Naive thymus-derived CD4-positive, alpha-beta T cell (primary cell): Measurements from ENCODE around the gene TSGA10. TPM values are rescaled to one million over a fixed set of nuclear protein-coding genes. Genes with fewer than 3 reads are reported as not detected.
"Not testable (repeated sequence)": the region's sequence is repeated elsewhere in the genome, so short reads cannot be mapped to it uniquely, and the experiment has no call there.

Experiments used
- ATAC-seq: fragments of 150-1000 bp; cut with Tn5 transposase; 2 replicates; pipeline ENCODE4 v1.10.0; 2021; ENCODE audit warnings: mild to moderate bottlenecking, moderate library complexity
- CTCF ChIA-PET: fragments of 350-600 bp; sonication (Branson Sonifier 250); formaldehyde crosslinking; loops from one replicate; lab custom pipeline; 2021; ENCODE audit warnings: antibody characterized with exemption; lab: Charles Lee
- POLR2A ChIA-PET: fragments of 350-600 bp; sonication (Branson Sonifier 250); formaldehyde crosslinking; loops from one replicate; lab custom pipeline; 2021; ENCODE audit warnings: antibody characterized with exemption, inconsistent platforms; lab: Charles Lee
- DNase-seq, 9 donors: peaks; one replicate each; pipeline versions ENCODE4 v3.0.0 to v3.0.0-alpha.2; 2020 to 2022; ENCODE audit warnings: mixed read lengths in 1 of 9
- H3K27ac ChIP-seq: one replicate; pipeline ENCODE4 v1.7.0; 2013; ENCODE audit warnings: mild to moderate bottlenecking, low read depth, low read length, moderate library complexity
- H3K27me3 ChIP-seq, 2 donors: one replicate each; pipeline ENCODE4 v1.7.0; 2013; ENCODE audit warnings: low read length in 2 of 2, mild to moderate bottlenecking in 2 of 2, moderate library complexity in 2 of 2; ENCODE audit not compliant: control insufficient read depth in 2 of 2, insufficient read depth in 2 of 2
- H3K36me3 ChIP-seq, 3 experiments: 1 replicate in 2 of 3; 2 replicates in 1 of 3; pipeline ENCODE4 v1.7.0; 2013; ENCODE audit warnings: low read length in 3 of 3, mild to moderate bottlenecking in 3 of 3, moderate library complexity in 1 of 3; ENCODE audit not compliant: insufficient read depth in 3 of 3, control insufficient read depth in 2 of 3
- H3K4me1 ChIP-seq, 2 donors: one replicate each; pipeline ENCODE4 v1.7.0; 2013; ENCODE audit warnings: low read length in 2 of 2, mild to moderate bottlenecking in 2 of 2, moderate library complexity in 1 of 2; ENCODE audit not compliant: control insufficient read depth in 2 of 2, insufficient read depth in 2 of 2
- H3K4me3 ChIP-seq: 2 replicates; pipeline ENCODE4 v1.7.0; 2013; ENCODE audit warnings: mild to moderate bottlenecking, low read length
- H3K9me3 ChIP-seq, 3 experiments: 1 replicate in 2 of 3; 2 replicates in 1 of 3; pipeline ENCODE4 v1.7.0; 2013; ENCODE audit warnings: low read length in 3 of 3; ENCODE audit not compliant: control insufficient read depth in 2 of 3
- H3K27ac Mint-ChIP-seq, 9 donors: one replicate each; pipeline ENCODE4 v1.8.0; 2020 to 2022; ENCODE audit warnings: mixed read lengths in 9 of 9, mild to moderate bottlenecking in 8 of 9, moderate library complexity in 5 of 9, inconsistent platforms in 2 of 9
- H3K27me3 Mint-ChIP-seq, 5 donors: one replicate each; pipeline ENCODE4 v1.8.0; 2021 to 2022; ENCODE audit warnings: mixed read lengths in 5 of 5, mild to moderate bottlenecking in 1 of 5
- H3K36me3 Mint-ChIP-seq, 5 donors: one replicate each; pipeline ENCODE4 v1.8.0; 2020 to 2022; ENCODE audit warnings: mixed read lengths in 5 of 5, mild to moderate bottlenecking in 3 of 5, inconsistent platforms in 1 of 5
- H3K4me1 Mint-ChIP-seq, 7 donors: one replicate each; pipeline ENCODE4 v1.8.0; 2020 to 2022; ENCODE audit warnings: mixed read lengths in 7 of 7, mild to moderate bottlenecking in 3 of 7, inconsistent platforms in 1 of 7
- H3K4me3 Mint-ChIP-seq, 10 donors: one replicate each; pipeline ENCODE4 v1.8.0; 2020 to 2022; ENCODE audit warnings: mild to moderate bottlenecking in 10 of 10, mixed read lengths in 10 of 10, moderate library complexity in 6 of 10, inconsistent platforms in 2 of 10
- H3K9me3 Mint-ChIP-seq, 11 donors: one replicate each; pipeline ENCODE4 v1.8.0; 2020 to 2022; ENCODE audit warnings: mixed read lengths in 11 of 11, mild to moderate bottlenecking in 4 of 11, inconsistent platforms in 1 of 11, moderate library complexity in 1 of 11
- intact Hi-C, 2 donors: fragments of 100-400 bp; cut with micrococcal nuclease; formaldehyde crosslinking; loops; one replicate each; pipeline ENCODE4 v1.15.1; 2023
- polyA plus RNA-seq, 2 donors: library from polyadenylated mRNA; unstranded; fragments of 300-500 nt; fragmentation: Illumina TruSeq; gene quantifications; one replicate each; pipeline ENCODE4 v1.2.3, GENCODE V29; 2021
- total RNA-seq, 6 experiments: library from RNA in 5 of 6; stranded (reverse) in 5 of 6; gene quantifications; 1 replicate in 5 of 6; 2 replicates in 1 of 6; pipeline ENCODE4 v1.2.3 and lab custom pipeline; 2021 to 2026

Gene TSGA10
- total and polyA plus RNA-seq, 7 experiments from 2014 or later: 3.5 to 31.7 (median 18.6) TPM

- CTCF ChIA-PET, DNase-seq, POLR2A ChIA-PET, H3K27me3 ChIP-seq, intact Hi-C loops, H3K9me3 Mint-ChIP-seq, H3K9me3 ChIP-seq, H3K27ac ChIP-seq, H3K4me3 ChIP-seq, H3K4me3 Mint-ChIP-seq, H3K27me3 Mint-ChIP-seq, H3K4me1 ChIP-seq, ATAC-seq: not testable (repeated sequence)
- peak overlapping the region in 2 of 9 donors; percentile 2 to 12 for H3K27ac Mint-ChIP-seq
- peaks cover 0 to 17% (median 11%) of the 10 kb centered on the region in 7 donors for H3K4me1 Mint-ChIP-seq
- H3K36me3 ChIP-seq: peaks cover 0 to 61% (median 12%) of the 10 kb centered on the region in 3 experiments
- peaks cover 16 to 45% (median 30%) of the 10 kb centered on the region in 5 donors for H3K36me3 Mint-ChIP-seq
These were observed 37.6 kb upstream of the TSGA10 start for GRCh38 chr2:99192364-99192763.

- POLR2A ChIA-PET: no interaction called here
These were observed 35.8 kb upstream of the TSGA10 start for GRCh38 chr2:99190548-99190947.

GRCh38 chr2:99188357-99188756 is 33.6 kb upstream of the TSGA10 start:
- Mint-ChIP-seq H3K27me3 (no peaks in the 10 kb centered on the region), H3K4me3 (no peak overlapping the region), H3K36me3 (peaks cover 16 to 38% (median 26%) of the 10 kb centered on the region in 5 donors), H3K9me3 (peaks cover 0 to 1% (median 0%) of the 10 kb centered on the region in 11 donors), H3K4me1 (peaks cover 7 to 44% (median 32%) of the 10 kb centered on the region in 7 donors), H3K27ac (no peak overlapping the region)
- Histone ChIP-seq H3K27ac (no peak overlapping the region), H3K27me3 (no peaks in the 10 kb centered on the region), H3K4me1 (no peaks in the 10 kb centered on the region), H3K36me3 (peaks cover 0 to 47% (median 5%) of the 10 kb centered on the region in 3 experiments), H3K4me3 (no peak overlapping the region), H3K9me3 (no peaks in the 10 kb centered on the region)
- ChIA-PET CTCF (no interaction called here), POLR2A (no interaction called here)
- ATAC-seq (no peak), DNase-seq (no peak)
- intact Hi-C loops: no loop called here

More at GRCh38 chr2:99190548-99190947, 35.8 kb upstream of the TSGA10 start:
- H3K9me3 ChIP-seq: no peaks in the 10 kb centered on the region
- Mint-ChIP-seq H3K4me1 (peaks cover 4 to 26% (median 15%) of the 10 kb centered on the region in 7 donors), H3K4me3 (no peak overlapping the region), H3K36me3 (peaks cover 16 to 46% (median 30%) of the 10 kb centered on the region in 5 donors), H3K27ac (no peak overlapping the region), H3K27me3 (no peaks in the 10 kb centered on the region), H3K9me3 (peaks cover 0 to 1% (median 0%) of the 10 kb centered on the region in 11 donors)
- CTCF ChIA-PET: no interaction called here
- intact Hi-C loops: no loop called here
- H3K4me1 ChIP-seq: no peaks in the 10 kb centered on the region
- DNase-seq (no peak), ATAC-seq (no peak)
- H3K36me3 ChIP-seq: peaks cover 0 to 55% (median 5%) of the 10 kb centered on the region in 3 experiments
- H3K4me3 ChIP-seq: no peak overlapping the region
- no peaks in the 10 kb centered on the region for H3K27me3 ChIP-seq
- no peak overlapping the region for H3K27ac ChIP-seq

GRCh38 chr2:99187011-99187410 is 32.3 kb upstream of the TSGA10 start:
- Mint-ChIP-seq H3K27me3 (no peaks in the 10 kb centered on the region), H3K36me3 (peaks cover 10 to 33% (median 17%) of the 10 kb centered on the region in 5 donors), H3K4me3 (no peak overlapping the region), H3K4me1 (peaks cover 11 to 55% (median 39%) of the 10 kb centered on the region in 7 donors), H3K27ac (peak overlapping the region in 1 of 9 donors; percentile 55), H3K9me3 (peaks cover 0 to 1% (median 0%) of the 10 kb centered on the region in 11 donors)
- H3K27me3 ChIP-seq: no peaks in the 10 kb centered on the region
- H3K4me1 ChIP-seq: peaks cover under 1 to 1% of the 10 kb centered on the region in 2 donors
- peak overlapping the region; percentile 16 for H3K27ac ChIP-seq
- intact Hi-C loops: no loop called here
- peaks cover 0 to 42% (median 2%) of the 10 kb centered on the region in 3 experiments for H3K36me3 ChIP-seq
- DNase-seq: no peak
- no peak for ATAC-seq
- CTCF ChIA-PET: no interaction called here
- H3K9me3 ChIP-seq: no peaks in the 10 kb centered on the region
- POLR2A ChIA-PET: no interaction called here
- no peak overlapping the region for H3K4me3 ChIP-seq

- H3K4me1 Mint-ChIP-seq: peaks cover 24 to 59% (median 43%) of the 10 kb centered on the region in 7 donors
- DNase-seq: no peak
- H3K9me3 Mint-ChIP-seq: no peaks in the 10 kb centered on the region
- ATAC-seq: no peak
- intact Hi-C loops: loop anchor here (5.0 kb wide), 2 partner anchors 118 to 533 kb away; no protein-coding TSS in a partner anchor
- no peaks in the 10 kb centered on the region for H3K27me3 Mint-ChIP-seq
- Histone ChIP-seq H3K4me3 (no peak overlapping the region), H3K27ac (no peak overlapping the region), H3K4me1 (peaks cover 11 to 16% of the 10 kb centered on the region in 2 donors), H3K27me3 (no peaks in the 10 kb centered on the region), H3K36me3 (peaks cover 0 to 30% (median 0%) of the 10 kb centered on the region in 3 experiments), H3K9me3 (no peaks in the 10 kb centered on the region)
- ChIA-PET POLR2A (interaction anchor here (0.6 to 1.9 kb wide), 3 partner anchors 11 to 44 kb away, joined by 3 to 6 read pairs (median 3); no protein-coding TSS in a partner anchor), CTCF (no interaction called here)
- H3K36me3 Mint-ChIP-seq: peaks cover 3 to 13% (median 8%) of the 10 kb centered on the region in 5 donors
- peak overlapping the region in 2 of 9 donors; percentile 1 to 58 for H3K27ac Mint-ChIP-seq
- H3K4me3 Mint-ChIP-seq: peak overlapping the region in 1 of 10 donors; percentile 57
These were observed 30.1 kb upstream of the TSGA10 start for GRCh38 chr2:99184811-99185210.

- POLR2A ChIA-PET: no interaction called here
- Mint-ChIP-seq H3K4me3 (peak overlapping the region; percentile 4 to 100 (median 34)), H3K27me3 (no peaks in the 10 kb centered on the region), H3K4me1 (peaks cover 34 to 71% (median 57%) of the 10 kb centered on the region in 7 donors), H3K36me3 (peaks cover 0 to 10% (median 4%) of the 10 kb centered on the region in 5 donors), H3K27ac (peak overlapping the region in 5 of 9 donors; percentile 12 to 71 (median 18)), H3K9me3 (no peaks in the 10 kb centered on the region)
- Histone ChIP-seq H3K4me1 (peaks cover 29 to 32% of the 10 kb centered on the region in 2 donors), H3K27ac (no peak overlapping the region), H3K27me3 (no peaks in the 10 kb centered on the region), H3K36me3 (peaks cover 0 to 19% (median 0%) of the 10 kb centered on the region in 3 experiments), H3K4me3 (no peak overlapping the region), H3K9me3 (no peaks in the 10 kb centered on the region)
- DNase-seq: no peak
- no peak for ATAC-seq
- CTCF ChIA-PET: no interaction called here
- intact Hi-C loops: loop anchor here (5.0 kb wide), 2 partner anchors 116 to 531 kb away; no protein-coding TSS in a partner anchor
These were observed 28.3 kb upstream of the TSGA10 start for GRCh38 chr2:99183025-99183424.
